GM20000 (cell line): ENCODE data around the gene AQP12A.
"Not testable (repeated sequence)": the region's sequence is repeated elsewhere in the genome, so short reads cannot be mapped to it uniquely, and the experiment has no call there.

Source experiments
- DNase-seq: peaks from one replicate; pipeline ENCODE4 v3.0.0; 2012; ENCODE audit warnings: low spot score
- CTCF ChIP-seq: IDR thresholded peaks from 2 replicates; pipeline ENCODE4 v1.5.1; 2012; ENCODE audit warnings: mild to moderate bottlenecking, control low read depth; ENCODE audit errors: extremely low read depth, missing control alignments

The AQP12A gene

GRCh38 chr2:240683980-240684728, 7.5 kb upstream of the AQP12A start:
- DNase-seq = not testable (repeated sequence)

- TF ChIP-seq CTCF = no peak
- peak; percentile 44 for DNase-seq
Measured at GRCh38 chr2:240685771-240686371, 5.8 kb upstream of the AQP12A start.

GRCh38 chr2:240686460-240686859, 5.2 kb upstream of the AQP12A start:
- peak; percentile 35 for DNase-seq
- TF ChIP-seq CTCF = no peak

- DNase-seq = no peak
Measured at GRCh38 chr2:240687045-240687740, 4.5 kb upstream of the AQP12A start.

GRCh38 chr2:240687741-240688552, 3.7 kb upstream of the AQP12A start:
- no peak for TF ChIP-seq CTCF
- no peak for DNase-seq

More at GRCh38 chr2:240687045-240687740, 4.5 kb upstream of the AQP12A start:
- no peak for TF ChIP-seq CTCF

- TF ChIP-seq CTCF = no peak
- no peak for DNase-seq
Measured at GRCh38 chr2:240688553-240688919, 3.1 kb upstream of the AQP12A start.

- TF ChIP-seq CTCF = no peak
- DNase-seq = no peak
Measured at GRCh38 chr2:240689975-240690374, 1.7 kb upstream of the AQP12A start.

GRCh38 chr2:240690421-240691074, 1.1 kb upstream of the AQP12A start:
- not testable (repeated sequence) for DNase-seq

- not testable (repeated sequence) for DNase-seq
Measured at GRCh38 chr2:240691075-240691427, 615 bp upstream of the AQP12A start.

GRCh38 chr2:240692583-240693561, 1.2 kb downstream of the AQP12A start:
- DNase-seq = not testable (repeated sequence)

GRCh38 chr2:240694304-240694703, 2.6 kb downstream of the AQP12A start:
- not testable (repeated sequence) for DNase-seq
